H1 (cell line): ENCODE data around the gene OOSP3. TPM values are rescaled to one million over a fixed set of nuclear protein-coding genes. Genes with fewer than 3 reads are reported as not detected.
"Not testable (repeated sequence)": the region's sequence is repeated elsewhere in the genome, so short reads cannot be mapped to it uniquely, and the experiment has no call there.

Source experiments
- CTCF ChIA-PET: fragments of 300-600 bp; sonication (Branson Sonifier 250); formaldehyde crosslinking; loops from one replicate; lab custom pipeline; 2021; ENCODE audit not compliant: partially characterized antibody; lab: Charles Lee
- POLR2A ChIA-PET: fragments of 300-600 bp; sonication (Branson Sonifier 250); formaldehyde crosslinking; loops from one replicate; lab custom pipeline; 2021; ENCODE audit warnings: inconsistent platforms; ENCODE audit not compliant: partially characterized antibody; lab: Charles Lee
- DNase-seq, 2 experiments: peaks; one replicate each; pipeline versions ENCODE4 v3.0.0 to v3.0.0-alpha.2; 2010 to 2022; ENCODE audit warnings: low spot score in 2 of 2, low read depth in 1 of 2, mixed read lengths in 1 of 2
- FAIRE-seq: peaks from 2 replicates; lab custom pipeline; 2011; peaks lifted over from hg19 to GRCh38; lab: Jason Lieb, UNC
- H2AFZ ChIP-seq: 2 replicates; pipeline ENCODE4 v1.8.1; 2012; ENCODE audit warnings: low read length, inconsistent platforms
- H2AK5ac ChIP-seq: 2 replicates; pipeline ENCODE4 v1.6.1; 2013; ENCODE audit warnings: low read depth, low read length
- H2BK120ac ChIP-seq: replicated peaks from 2 replicates; pipeline ENCODE3; 2013; ENCODE audit warnings: low read depth, low read length, inconsistent platforms
- H2BK12ac ChIP-seq: 2 replicates; pipeline ENCODE4 v1.6.1; 2013; ENCODE audit warnings: low read depth, low read length
- H2BK15ac ChIP-seq: 2 replicates; pipeline ENCODE4 v1.6.1; 2013; ENCODE audit warnings: low read length
- H2BK20ac ChIP-seq: 2 replicates; pipeline ENCODE4 v1.6.1; 2013; ENCODE audit warnings: low read length
- H2BK5ac ChIP-seq: 2 replicates; pipeline ENCODE4 v1.6.1; 2013; ENCODE audit warnings: low read depth, low read length
- H3K14ac ChIP-seq: 2 replicates; pipeline ENCODE4 v1.6.1; 2013; ENCODE audit warnings: inconsistent platforms; ENCODE audit not compliant: insufficient read length
- H3K18ac ChIP-seq: 2 replicates; pipeline ENCODE4 v1.6.1; 2013; ENCODE audit warnings: low read length; ENCODE audit errors: extremely low read depth
- H3K23ac ChIP-seq: 2 replicates; pipeline ENCODE4 v1.6.1; 2013; ENCODE audit warnings: inconsistent platforms; ENCODE audit not compliant: insufficient read length
- H3K23me2 ChIP-seq: 2 replicates; pipeline ENCODE4 v1.6.1; 2013; ENCODE audit warnings: low read depth, low read length
- H3K27ac ChIP-seq: 2 replicates; pipeline ENCODE4 v1.6.1; 2011; ENCODE audit warnings: low read depth, low read length, inconsistent platforms
- H3K27me3 ChIP-seq, 4 experiments: replicated peaks in 1 of 4; 1 replicate in 1 of 4; 2 replicates in 3 of 4; pipeline versions ENCODE4 v1.6.1 to v1.8.1; 2011 to 2013; ENCODE audit warnings: low read length in 3 of 4, mild to moderate bottlenecking in 3 of 4, inconsistent platforms in 2 of 4, mixed read lengths in 2 of 4, moderate library complexity in 1 of 4; ENCODE audit not compliant: control insufficient read depth in 3 of 4, insufficient read depth in 3 of 4; ENCODE audit errors: extremely low read depth in 1 of 4
- H3K36me3 ChIP-seq, 4 experiments: 2 replicates each; pipeline versions ENCODE4 v1.6.1 to v1.8.1; 2011 to 2013; ENCODE audit warnings: mild to moderate bottlenecking in 4 of 4, low read length in 3 of 4, moderate library complexity in 2 of 4, control low read depth in 1 of 4, inconsistent platforms in 1 of 4; ENCODE audit not compliant: insufficient read depth in 4 of 4, control insufficient read depth in 2 of 4
- H3K4ac ChIP-seq: replicated peaks from 2 replicates; pipeline ENCODE3; 2013; ENCODE audit warnings: low read length, low read depth, mixed read lengths, inconsistent platforms; ENCODE audit not compliant: insufficient read length
- H3K4me1 ChIP-seq, 4 experiments: replicated peaks in 1 of 4; 1 replicate in 1 of 4; 2 replicates in 3 of 4; pipeline versions ENCODE4 v1.6.1 to v1.8.1; 2011 to 2013; ENCODE audit warnings: low read length in 3 of 4, inconsistent platforms in 2 of 4, mixed read lengths in 1 of 4; ENCODE audit not compliant: insufficient read depth in 4 of 4, control insufficient read depth in 3 of 4
- H3K4me2 ChIP-seq, 2 experiments: 2 replicates each; pipeline versions ENCODE4 v1.6.1 to v1.8.1; 2011 to 2013; ENCODE audit warnings: low read depth in 2 of 2, low read length in 2 of 2, control low read depth in 1 of 2, inconsistent platforms in 1 of 2, mild to moderate bottlenecking in 1 of 2; ENCODE audit not compliant: insufficient read depth in 1 of 2
- H3K4me3 ChIP-seq, 4 experiments: fragments of 200-600, 300-600 bp in 1 of 4; sonication (generic), shearing (Covaris generic), sonication (Bioruptor Twin) in 1 of 4; 2 replicates each; pipeline versions ENCODE4 v1.5.1 to v1.8.1; 2011 to 2016; ENCODE audit warnings: low read length in 4 of 4, low read depth in 3 of 4, control low read depth in 2 of 4, inconsistent platforms in 2 of 4, mild to moderate bottlenecking in 2 of 4, mixed read lengths in 1 of 4, moderate library complexity in 1 of 4; ENCODE audit not compliant: insufficient read depth in 2 of 4; ENCODE audit errors: extremely low read depth in 1 of 4
- H3K56ac ChIP-seq: replicated peaks from 2 replicates; pipeline ENCODE3; 2013; ENCODE audit warnings: low read depth, mild to moderate bottlenecking, mixed read lengths, low read length, inconsistent platforms; ENCODE audit not compliant: insufficient read length
- H3K79me1 ChIP-seq: 2 replicates; pipeline ENCODE4 v1.6.1; 2013; ENCODE audit warnings: low read depth, low read length, control low read depth
- H3K79me2 ChIP-seq, 2 experiments: 2 replicates each; pipeline versions ENCODE4 v1.6.1 to v1.8.1; 2012 to 2013; ENCODE audit warnings: low read length in 2 of 2, mild to moderate bottlenecking in 2 of 2, inconsistent platforms in 1 of 2; ENCODE audit not compliant: insufficient read depth in 2 of 2, control insufficient read depth in 1 of 2
- H3K9ac ChIP-seq, 4 experiments: replicated peaks in 1 of 4; 1 replicate in 1 of 4; 2 replicates in 3 of 4; pipeline versions ENCODE4 v1.6.1 to v1.8.1; 2011 to 2013; ENCODE audit warnings: low read depth in 3 of 4, low read length in 3 of 4, control low read depth in 2 of 4, mild to moderate bottlenecking in 2 of 4, moderate library complexity in 2 of 4, inconsistent platforms in 1 of 4; ENCODE audit errors: extremely low read depth in 1 of 4
- H3K9me3 ChIP-seq, 2 experiments: 2 replicates each; pipeline versions ENCODE4 v1.6.1 to v1.8.1; 2012 to 2013; ENCODE audit warnings: mild to moderate bottlenecking in 2 of 2, moderate library complexity in 2 of 2, control low read depth in 1 of 2, inconsistent platforms in 1 of 2, low read depth in 1 of 2, low read length in 1 of 2, mixed read lengths in 1 of 2; ENCODE audit not compliant: insufficient read depth in 2 of 2
- H4K20me1 ChIP-seq, 2 experiments: replicated peaks in 1 of 2; 2 replicates each; pipeline versions ENCODE3 to v1.8.1; 2011 to 2013; ENCODE audit warnings: inconsistent platforms in 2 of 2, low read length in 2 of 2, mild to moderate bottlenecking in 1 of 2; ENCODE audit not compliant: insufficient read depth in 2 of 2, control insufficient read depth in 1 of 2
- H4K5ac ChIP-seq: 2 replicates; pipeline ENCODE4 v1.6.1; 2013; ENCODE audit warnings: low read length, low read depth, mixed read lengths, inconsistent platforms; ENCODE audit not compliant: insufficient read length
- H4K8ac ChIP-seq: 2 replicates; pipeline ENCODE4 v1.8.0; 2013; ENCODE audit warnings: mild to moderate bottlenecking, moderate library complexity, low read length, inconsistent platforms; ENCODE audit not compliant: insufficient read depth; ENCODE audit errors: extremely low read depth
- H4K91ac ChIP-seq: replicated peaks from 2 replicates; pipeline ENCODE3; 2013; ENCODE audit warnings: low read length, mixed read lengths, inconsistent platforms; ENCODE audit not compliant: insufficient read length
- WGBS, 2 experiments: shearing (Covaris generic) in 1 of 2; methylation state at CpG; one replicate each; pipeline versions ENCODE4 v1.1.6 to v1.1.7; 2013 to 2015; ENCODE audit warnings: low lambda C conversion rate in 2 of 2, mixed read lengths in 2 of 2, inconsistent platforms in 1 of 2, low coverage in 1 of 2, missing lambda C conversion rate in 1 of 2; ENCODE audit not compliant: insufficient replicate concordance in 2 of 2, insufficient coverage in 1 of 2, insufficient read length in 1 of 2; ENCODE audit errors: extremely low coverage in 1 of 2, missing lambda C conversion rate in 1 of 2; 5-methylcytosine and 5-hydroxymethylcytosine counted together
- polyA plus RNA-seq, 7 experiments: library from polyadenylated mRNA; depleted of rRNA in 3 of 7; stranded (reverse) in 5 of 7; unstranded in 2 of 7; fragments of >200 nt in 5 of 7; fragments of 200-250 nt in 2 of 7; gene quantifications; 1 replicate in 5 of 7; 2 replicates in 1 of 7; 4 replicates in 1 of 7; pipeline versions ENCODE4 v1.2.1 to v1.2.3, GENCODE V29; 2011 to 2013; ENCODE audit warnings: missing spikeins in 2 of 7, mixed read lengths in 2 of 7
- total RNA-seq: library from RNA; stranded (reverse); fragmentation: NEBNext Ultra II Directional; extraction: Animal tissue kit (Norgen Biotek cat#: 25700); gene quantifications from 2 replicates; pipeline ENCODE4 v1.2.1, GENCODE V29; 2021

Gene OOSP3
- total and polyA plus RNA-seq, 2 of the 8 experiments (the other 6 are each of a cell fraction or from before 2014, with no cell fraction given): not detected

DNA sequence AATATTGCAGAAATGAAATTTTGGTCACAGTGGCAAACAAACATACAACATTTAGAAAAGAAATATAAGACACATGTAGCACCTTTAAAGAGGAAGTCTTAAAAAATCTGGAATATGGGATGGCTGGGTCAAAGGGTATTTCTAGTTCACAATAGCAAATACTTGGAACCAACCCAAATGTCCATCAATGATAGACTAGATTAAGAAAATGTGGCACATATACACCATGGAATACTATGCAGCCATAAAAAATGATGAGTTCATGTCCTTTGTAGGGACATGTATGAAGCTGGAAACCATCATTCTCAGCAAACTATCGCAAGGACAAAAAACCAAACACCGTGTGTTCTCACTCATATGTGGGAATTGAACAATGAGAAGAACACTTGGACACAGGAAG is 25.0 kb downstream of the OOSP3 start:
- H3K27ac ChIP-seq, H3K4me1 ChIP-seq, H3K9me3 ChIP-seq, H2BK15ac ChIP-seq, H3K18ac ChIP-seq, H4K91ac ChIP-seq, H2BK12ac ChIP-seq, H2BK5ac ChIP-seq, H3K56ac ChIP-seq, H3K9ac ChIP-seq, H2AK5ac ChIP-seq, DNase-seq, H3K4me2 ChIP-seq, FAIRE-seq, H3K14ac ChIP-seq, H4K5ac ChIP-seq, H4K8ac ChIP-seq, H3K79me1 ChIP-seq, H3K27me3 ChIP-seq, H2BK20ac ChIP-seq, H3K4ac ChIP-seq, H4K20me1 ChIP-seq, H3K79me2 ChIP-seq, POLR2A ChIA-PET, H3K36me3 ChIP-seq, H2BK120ac ChIP-seq, H3K23ac ChIP-seq, H2AFZ ChIP-seq, H3K4me3 ChIP-seq, H3K23me2 ChIP-seq: not testable (repeated sequence)
- CTCF ChIA-PET: interaction anchor here (1.5 kb wide), 1 partner anchor 11 kb away, joined by 4 read pairs; no protein-coding TSS in a partner anchor
- 85% methylated on average over 2 of the region's 2 CpGs; no CpG with 5 or more reads in 1 of the 2 experiments for WGBS, 2 experiments
